Measurements from ENCODE around the gene SLC25A23. TPM values are rescaled to one million over a fixed set of nuclear protein-coding genes. Genes with fewer than 3 reads are reported as not detected.

The SLC25A23 gene
- total and polyA plus RNA-seq, 10 of the 15 experiments (the other 5 are each of a cell fraction or from before 2014, with no cell fraction given) = 10.2 to 85.8 (median 50.0) TPM

DNA sequence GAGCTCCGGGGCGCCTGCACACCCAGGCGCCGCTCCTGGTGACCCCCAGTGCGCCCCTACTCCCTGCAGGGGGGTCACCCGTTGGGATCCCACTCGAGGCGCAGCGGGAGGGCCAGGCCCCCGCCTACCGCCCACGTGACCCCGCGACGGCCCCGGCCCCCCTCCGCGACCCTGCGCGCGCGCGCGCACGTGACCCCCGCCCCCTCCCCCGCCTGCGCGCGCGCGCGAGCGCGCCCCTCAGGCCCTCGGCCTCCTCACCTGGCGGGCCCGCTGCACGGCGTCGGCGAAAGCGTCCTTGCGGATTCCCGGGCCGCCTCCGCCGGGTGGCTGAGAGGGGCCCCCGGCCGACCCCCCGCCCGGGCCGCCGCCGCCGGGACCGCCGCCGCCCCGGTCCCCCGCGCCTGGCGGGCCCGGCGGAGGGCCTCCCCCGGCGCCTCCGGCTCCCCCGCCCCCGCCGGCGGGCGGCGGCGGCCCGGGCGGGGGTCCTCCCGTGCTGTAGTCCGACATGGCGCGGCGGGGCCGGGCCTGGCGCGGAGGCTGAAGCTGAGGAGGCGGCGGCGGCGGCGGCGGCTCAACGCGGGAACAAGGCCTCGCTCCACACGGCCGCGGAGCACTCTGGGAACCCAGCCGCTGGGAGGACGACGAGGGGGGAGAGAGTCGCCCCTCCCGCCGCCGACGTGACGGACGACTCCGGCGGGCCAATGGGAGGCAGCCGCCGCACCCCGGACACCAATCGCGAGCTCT, 35.2 kb downstream of the SLC25A23 start, which contains the start of gene KHSRP (continued):
- TF ChIP-seq, protein P1, sequence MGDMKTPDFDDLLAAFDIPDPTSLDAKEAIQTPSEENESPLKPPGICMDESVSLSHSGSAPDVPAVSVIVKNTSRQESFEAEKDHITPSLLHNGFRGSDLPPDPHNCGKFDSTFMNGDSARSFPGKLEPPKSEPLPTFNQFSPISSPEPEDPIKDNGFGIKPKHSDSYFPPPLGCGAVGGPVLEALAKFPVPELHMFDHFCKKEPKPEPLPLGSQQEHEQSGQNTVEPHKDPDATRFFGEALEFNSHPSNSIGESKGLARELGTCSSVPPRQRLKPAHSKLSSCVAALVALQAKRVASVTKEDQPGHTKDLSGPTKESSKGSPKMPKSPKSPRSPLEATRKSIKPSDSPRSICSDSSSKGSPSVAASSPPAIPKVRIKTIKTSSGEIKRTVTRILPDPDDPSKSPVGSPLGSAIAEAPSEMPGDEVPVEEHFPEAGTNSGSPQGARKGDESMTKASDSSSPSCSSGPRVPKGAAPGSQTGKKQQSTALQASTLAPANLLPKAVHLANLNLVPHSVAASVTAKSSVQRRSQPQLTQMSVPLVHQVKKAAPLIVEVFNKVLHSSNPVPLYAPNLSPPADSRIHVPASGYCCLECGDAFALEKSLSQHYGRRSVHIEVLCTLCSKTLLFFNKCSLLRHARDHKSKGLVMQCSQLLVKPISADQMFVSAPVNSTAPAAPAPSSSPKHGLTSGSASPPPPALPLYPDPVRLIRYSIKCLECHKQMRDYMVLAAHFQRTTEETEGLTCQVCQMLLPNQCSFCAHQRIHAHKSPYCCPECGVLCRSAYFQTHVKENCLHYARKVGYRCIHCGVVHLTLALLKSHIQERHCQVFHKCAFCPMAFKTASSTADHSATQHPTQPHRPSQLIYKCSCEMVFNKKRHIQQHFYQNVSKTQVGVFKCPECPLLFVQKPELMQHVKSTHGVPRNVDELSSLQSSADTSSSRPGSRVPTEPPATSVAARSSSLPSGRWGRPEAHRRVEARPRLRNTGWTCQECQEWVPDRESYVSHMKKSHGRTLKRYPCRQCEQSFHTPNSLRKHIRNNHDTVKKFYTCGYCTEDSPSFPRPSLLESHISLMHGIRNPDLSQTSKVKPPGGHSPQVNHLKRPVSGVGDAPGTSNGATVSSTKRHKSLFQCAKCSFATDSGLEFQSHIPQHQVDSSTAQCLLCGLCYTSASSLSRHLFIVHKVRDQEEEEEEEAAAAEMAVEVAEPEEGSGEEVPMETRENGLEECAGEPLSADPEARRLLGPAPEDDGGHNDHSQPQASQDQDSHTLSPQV (IDR thresholded peaks at IDR 0.05) = no peak
- TF ChIP-seq FOS (IDR thresholded peaks at IDR 0.05; ENCODE audit: borderline replicate concordance, extremely low read depth, insufficient read length) = no peak
- no peak for TF ChIP-seq WRNIP1 (IDR thresholded peaks at IDR 0.05; ENCODE audit: borderline replicate concordance, low read depth, low read length)
- no peak for TF ChIP-seq ZNF622 (IDR thresholded peaks at IDR 0.05)
- TF ChIP-seq JUNB (IDR thresholded peaks at IDR 0.05) = no peak
- no peak for TF ChIP-seq BMI1 (IDR thresholded peaks at IDR 0.05; ENCODE audit: borderline replicate concordance)
- TF ChIP-seq NR2C1 (IDR thresholded peaks at IDR 0.05) = 0 out of 2 replicates have a peak, but pooled peaks have one; percentile 34
- TF ChIP-seq, protein P2, sequence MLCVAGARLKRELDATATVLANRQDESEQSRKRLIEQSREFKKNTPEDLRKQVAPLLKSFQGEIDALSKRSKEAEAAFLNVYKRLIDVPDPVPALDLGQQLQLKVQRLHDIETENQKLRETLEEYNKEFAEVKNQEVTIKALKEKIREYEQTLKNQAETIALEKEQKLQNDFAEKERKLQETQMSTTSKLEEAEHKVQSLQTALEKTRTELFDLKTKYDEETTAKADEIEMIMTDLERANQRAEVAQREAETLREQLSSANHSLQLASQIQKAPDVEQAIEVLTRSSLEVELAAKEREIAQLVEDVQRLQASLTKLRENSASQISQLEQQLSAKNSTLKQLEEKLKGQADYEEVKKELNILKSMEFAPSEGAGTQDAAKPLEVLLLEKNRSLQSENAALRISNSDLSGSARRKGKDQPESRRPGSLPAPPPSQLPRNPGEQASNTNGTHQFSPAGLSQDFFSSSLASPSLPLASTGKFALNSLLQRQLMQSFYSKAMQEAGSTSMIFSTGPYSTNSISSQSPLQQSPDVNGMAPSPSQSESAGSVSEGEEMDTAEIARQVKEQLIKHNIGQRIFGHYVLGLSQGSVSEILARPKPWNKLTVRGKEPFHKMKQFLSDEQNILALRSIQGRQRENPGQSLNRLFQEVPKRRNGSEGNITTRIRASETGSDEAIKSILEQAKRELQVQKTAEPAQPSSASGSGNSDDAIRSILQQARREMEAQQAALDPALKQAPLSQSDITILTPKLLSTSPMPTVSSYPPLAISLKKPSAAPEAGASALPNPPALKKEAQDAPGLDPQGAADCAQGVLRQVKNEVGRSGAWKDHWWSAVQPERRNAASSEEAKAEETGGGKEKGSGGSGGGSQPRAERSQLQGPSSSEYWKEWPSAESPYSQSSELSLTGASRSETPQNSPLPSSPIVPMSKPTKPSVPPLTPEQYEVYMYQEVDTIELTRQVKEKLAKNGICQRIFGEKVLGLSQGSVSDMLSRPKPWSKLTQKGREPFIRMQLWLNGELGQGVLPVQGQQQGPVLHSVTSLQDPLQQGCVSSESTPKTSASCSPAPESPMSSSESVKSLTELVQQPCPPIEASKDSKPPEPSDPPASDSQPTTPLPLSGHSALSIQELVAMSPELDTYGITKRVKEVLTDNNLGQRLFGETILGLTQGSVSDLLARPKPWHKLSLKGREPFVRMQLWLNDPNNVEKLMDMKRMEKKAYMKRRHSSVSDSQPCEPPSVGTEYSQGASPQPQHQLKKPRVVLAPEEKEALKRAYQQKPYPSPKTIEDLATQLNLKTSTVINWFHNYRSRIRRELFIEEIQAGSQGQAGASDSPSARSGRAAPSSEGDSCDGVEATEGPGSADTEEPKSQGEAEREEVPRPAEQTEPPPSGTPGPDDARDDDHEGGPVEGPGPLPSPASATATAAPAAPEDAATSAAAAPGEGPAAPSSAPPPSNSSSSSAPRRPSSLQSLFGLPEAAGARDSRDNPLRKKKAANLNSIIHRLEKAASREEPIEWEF (IDR thresholded peaks at IDR 0.05; ENCODE audit: insufficient replicate concordance, low read depth, low read length) = no peak
- TF ChIP-seq JUND (IDR thresholded peaks at IDR 0.05; ENCODE audit: low read depth, low read length) = no peak
- no peak for TF ChIP-seq LARP7 (IDR thresholded peaks at IDR 0.05)
- peak in 1 of 2 experiments; percentile 71; a peak in 1 of 3 replicates for TF ChIP-seq EGR1 (IDR thresholded peaks at IDR 0.05; ENCODE audit: borderline replicate concordance in 1 of 2, low read depth in 2 of 2, low read length in 2 of 2)
- TF ChIP-seq RAD21 (IDR thresholded peaks at IDR 0.05; ENCODE audit: insufficient read depth, low read depth, low read length) = no peak
- no peak for TF ChIP-seq SPI1 (IDR thresholded peaks at IDR 0.05; ENCODE audit: borderline replicate concordance, insufficient read depth, low read depth, low read length)
- TF ChIP-seq SUPT20H (IDR thresholded peaks at IDR 0.05; ENCODE audit: borderline replicate concordance, control insufficient read depth, low read depth, low read length) = no peak
- TF ChIP-seq, protein P3, sequence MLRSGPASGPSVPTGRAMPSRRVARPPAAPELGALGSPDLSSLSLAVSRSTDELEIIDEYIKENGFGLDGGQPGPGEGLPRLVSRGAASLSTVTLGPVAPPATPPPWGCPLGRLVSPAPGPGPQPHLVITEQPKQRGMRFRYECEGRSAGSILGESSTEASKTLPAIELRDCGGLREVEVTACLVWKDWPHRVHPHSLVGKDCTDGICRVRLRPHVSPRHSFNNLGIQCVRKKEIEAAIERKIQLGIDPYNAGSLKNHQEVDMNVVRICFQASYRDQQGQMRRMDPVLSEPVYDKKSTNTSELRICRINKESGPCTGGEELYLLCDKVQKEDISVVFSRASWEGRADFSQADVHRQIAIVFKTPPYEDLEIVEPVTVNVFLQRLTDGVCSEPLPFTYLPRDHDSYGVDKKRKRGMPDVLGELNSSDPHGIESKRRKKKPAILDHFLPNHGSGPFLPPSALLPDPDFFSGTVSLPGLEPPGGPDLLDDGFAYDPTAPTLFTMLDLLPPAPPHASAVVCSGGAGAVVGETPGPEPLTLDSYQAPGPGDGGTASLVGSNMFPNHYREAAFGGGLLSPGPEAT (IDR thresholded peaks at IDR 0.05; ENCODE audit: low read depth) = no peak
- no peak for TF ChIP-seq SMAD1 (IDR thresholded peaks at IDR 0.05; ENCODE audit: low read depth, partially characterized antibody)
- TF ChIP-seq KAT2A (conservative IDR thresholded peaks at IDR 0.05; ENCODE audit: control insufficient read depth, low read depth, low read length) = no peak
- no peak for TF ChIP-seq TARDBP (IDR thresholded peaks at IDR 0.05; ENCODE audit: borderline replicate concordance)
- peak; percentile 79 for TF ChIP-seq CREM (IDR thresholded peaks at IDR 0.05; ENCODE audit: low read depth)
